WERI-Rb-1 (cell line): ENCODE results near the gene FGF18.

Experiments used
- DNase-seq: peaks from one replicate; pipeline ENCODE4 v3.0.0-alpha.2; 2020
- H3K27ac ChIP-seq: fragments of 250-450 bp; sonication (Bioruptor Pico); 2 replicates; pipeline ENCODE4 v1.5.1; 2020; ENCODE audit warnings: mild to moderate bottlenecking, moderate library complexity
- H3K27me3 ChIP-seq: fragments of 250-450 bp; sonication (Bioruptor Pico); 2 replicates; pipeline ENCODE4 v1.5.1; 2021; ENCODE audit warnings: mild to moderate bottlenecking, low read depth, moderate library complexity; ENCODE audit not compliant: insufficient read depth, severe bottlenecking
- H3K36me3 ChIP-seq: fragments of 250-450 bp; sonication (Bioruptor Pico); 2 replicates; pipeline ENCODE4 v1.5.1; 2020; ENCODE audit warnings: mild to moderate bottlenecking, moderate library complexity
- H3K4me3 ChIP-seq: 2 replicates; pipeline ENCODE4 v1.5.1; 2011; ENCODE audit warnings: low read depth, mild to moderate bottlenecking, control low read depth, low read length
- H3K9me3 ChIP-seq: fragments of 250-450 bp; sonication (Bioruptor Pico); 2 replicates; pipeline ENCODE4 v1.5.1; 2021; ENCODE audit warnings: mild to moderate bottlenecking, moderate library complexity; ENCODE audit not compliant: severe bottlenecking
- CTCF ChIP-seq: IDR thresholded peaks from 2 replicates; pipeline ENCODE4 v1.5.1; 2011; ENCODE audit warnings: low read depth, mild to moderate bottlenecking, control low read depth, inconsistent platforms, low read length

FGF18 gene

GRCh38 chr5:171462928-171463861 lies 43.7 kb downstream of the FGF18 start:
- Histone ChIP-seq H3K27me3 (no peaks in the 10 kb centered on the region), H3K9me3 (peaks cover 4% of the 10 kb centered on the region), H3K4me3 (no peak overlapping the region), H3K27ac (no peak overlapping the region), H3K36me3 (no peaks in the 10 kb centered on the region)
- no peak for TF ChIP-seq CTCF
- DNase-seq = no peak

GRCh38 chr5:171463862-171464229 lies 44.4 kb downstream of the FGF18 start:
- peaks cover 4% of the 10 kb centered on the region for H3K9me3 ChIP-seq
- no peak overlapping the region for H3K27ac ChIP-seq
- H3K4me3 ChIP-seq = no peak overlapping the region
- no peak for DNase-seq
- H3K27me3 ChIP-seq = no peaks in the 10 kb centered on the region
- no peaks in the 10 kb centered on the region for H3K36me3 ChIP-seq
- TF ChIP-seq CTCF = no peak

GRCh38 chr5:171464829-171465228 lies 45.4 kb downstream of the FGF18 start:
- H3K36me3 ChIP-seq = no peaks in the 10 kb centered on the region
- no peak for TF ChIP-seq CTCF
- DNase-seq = no peak
- peaks cover 4% of the 10 kb centered on the region for H3K9me3 ChIP-seq
- H3K4me3 ChIP-seq = no peak overlapping the region
- no peaks in the 10 kb centered on the region for H3K27me3 ChIP-seq
- H3K27ac ChIP-seq = no peak overlapping the region

GRCh38 chr5:171467107-171467506 lies 47.7 kb downstream of the FGF18 start:
- Histone ChIP-seq H3K27me3 (no peaks in the 10 kb centered on the region), H3K27ac (no peak overlapping the region), H3K9me3 (peaks cover 4% of the 10 kb centered on the region), H3K36me3 (no peaks in the 10 kb centered on the region), H3K4me3 (no peak overlapping the region)
- no peak for TF ChIP-seq CTCF
- no peak for DNase-seq

GRCh38 chr5:171469326-171469725 lies 49.9 kb downstream of the FGF18 start:
- no peaks in the 10 kb centered on the region for H3K9me3 ChIP-seq
- H3K4me3 ChIP-seq = no peak overlapping the region
- no peaks in the 10 kb centered on the region for H3K27me3 ChIP-seq
- no peaks in the 10 kb centered on the region for H3K36me3 ChIP-seq
- no peak for DNase-seq
- H3K27ac ChIP-seq = no peak overlapping the region
- TF ChIP-seq CTCF = no peak
